Neuronal stem cell (in vitro differentiated cells): ENCODE measurements around the gene EPHA2.

Experiments used
- DNase-seq: peaks from one replicate; pipeline ENCODE4 v3.0.0-alpha.2; 2013; ENCODE audit warnings: low spot score
- H2AFZ ChIP-seq: one replicate; pipeline ENCODE4 v1.6.1; 2013; ENCODE audit warnings: mild to moderate bottlenecking, low read length, inconsistent platforms
- H2AK5ac ChIP-seq: 2 replicates; pipeline ENCODE4 v1.6.1; 2013; ENCODE audit warnings: low read depth, mild to moderate bottlenecking, inconsistent platforms, low read length, moderate library complexity, mixed read lengths
- H2BK120ac ChIP-seq: 2 replicates; pipeline ENCODE4 v1.6.1; 2013; ENCODE audit warnings: low read depth, mild to moderate bottlenecking, inconsistent platforms, low read length, moderate library complexity, mixed read lengths
- H2BK12ac ChIP-seq: one replicate; pipeline ENCODE4 v1.6.1; 2013; ENCODE audit warnings: low read length, inconsistent platforms
- H2BK15ac ChIP-seq: 2 replicates; pipeline ENCODE4 v1.6.1; 2013; ENCODE audit warnings: mild to moderate bottlenecking, low read length, inconsistent platforms, mixed read lengths
- H2BK5ac ChIP-seq: one replicate; pipeline ENCODE4 v1.6.1; 2013; ENCODE audit warnings: inconsistent platforms, mild to moderate bottlenecking, low read length, moderate library complexity
- H3K14ac ChIP-seq: one replicate; pipeline ENCODE4 v1.6.1; 2013; ENCODE audit warnings: low read length, inconsistent platforms
- H3K18ac ChIP-seq: 2 replicates; pipeline ENCODE4 v1.6.1; 2013; ENCODE audit warnings: low read length, inconsistent platforms
- H3K23ac ChIP-seq: 2 replicates; pipeline ENCODE4 v1.6.1; 2013; ENCODE audit warnings: low read depth, mild to moderate bottlenecking, mixed read lengths, low read length, inconsistent platforms; ENCODE audit not compliant: poor library complexity
- H3K27ac ChIP-seq: replicated peaks from 3 replicates; pipeline ENCODE4 v1.5.1; 2013; ENCODE audit warnings: low read length, inconsistent platforms
- H3K27me3 ChIP-seq, 3 experiments: 2 replicates each; pipeline ENCODE4 v1.6.1; 2013; ENCODE audit warnings: low read length in 3 of 3, mild to moderate bottlenecking in 2 of 3, inconsistent platforms in 1 of 3, low read depth in 1 of 3, mixed read lengths in 1 of 3, moderate library complexity in 1 of 3; ENCODE audit not compliant: control insufficient read depth in 3 of 3, insufficient read depth in 3 of 3
- H3K36me3 ChIP-seq, 2 donors: replicated peaks in 1 of 2; 2 replicates each; pipeline ENCODE4 v1.6.1; 2013; ENCODE audit warnings: low read length in 2 of 2; ENCODE audit not compliant: control insufficient read depth in 2 of 2, insufficient read depth in 2 of 2
- H3K4ac ChIP-seq: 2 replicates; pipeline ENCODE4 v1.6.1; 2013; ENCODE audit warnings: inconsistent platforms, mild to moderate bottlenecking, low read length, moderate library complexity
- H3K4me1 ChIP-seq, 2 donors: 1 replicate in 1 of 2; 2 replicates in 1 of 2; pipeline ENCODE4 v1.6.1; 2013; ENCODE audit warnings: low read length in 2 of 2, low read depth in 1 of 2; ENCODE audit not compliant: control insufficient read depth in 2 of 2, insufficient read depth in 1 of 2
- H3K4me2 ChIP-seq: one replicate; pipeline ENCODE4 v1.6.1; 2013; ENCODE audit warnings: mild to moderate bottlenecking, low read length, inconsistent platforms; ENCODE audit not compliant: insufficient read depth, poor library complexity, severe bottlenecking
- H3K4me3 ChIP-seq, 2 donors: 2 replicates each; pipeline ENCODE4 v1.5.1; 2013; ENCODE audit warnings: low read length in 2 of 2, mild to moderate bottlenecking in 2 of 2, inconsistent platforms in 1 of 2, moderate library complexity in 1 of 2
- H3K79me1 ChIP-seq: one replicate; pipeline ENCODE4 v1.6.1; 2013; ENCODE audit warnings: low read depth, mild to moderate bottlenecking, inconsistent platforms, low read length, moderate library complexity
- H3K9ac ChIP-seq: one replicate; pipeline ENCODE4 v1.6.1; 2013; ENCODE audit warnings: mild to moderate bottlenecking, low read depth, low read length, inconsistent platforms; ENCODE audit not compliant: poor library complexity
- H3K9me3 ChIP-seq, 2 donors: replicated peaks in 1 of 2; 2 replicates each; pipeline versions ENCODE3 to v1.6.1; 2013; ENCODE audit warnings: low read length in 2 of 2, mild to moderate bottlenecking in 2 of 2, inconsistent platforms in 1 of 2, low read depth in 1 of 2, mixed read lengths in 1 of 2, moderate library complexity in 1 of 2; ENCODE audit not compliant: control insufficient read depth in 2 of 2, insufficient read depth in 1 of 2
- H4K8ac ChIP-seq: one replicate; pipeline ENCODE4 v1.6.1; 2013; ENCODE audit warnings: low read depth, mild to moderate bottlenecking, inconsistent platforms, low read length, moderate library complexity
- H4K91ac ChIP-seq: one replicate; pipeline ENCODE4 v1.6.1; 2013; ENCODE audit warnings: low read length, low read depth, mild to moderate bottlenecking, inconsistent platforms; ENCODE audit not compliant: poor library complexity
- WGBS, 2 donors: extraction: QIAGEN DNeasy Blood & Tissue Kit; methylation state at CpG; one replicate each; pipeline ENCODE4 v1.1.7; 2013; ENCODE audit warnings: missing lambda C conversion rate in 2 of 2, mixed read lengths in 1 of 2; ENCODE audit not compliant: insufficient read length in 2 of 2, insufficient replicate concordance in 1 of 2; ENCODE audit errors: extremely low coverage in 2 of 2; 5-methylcytosine and 5-hydroxymethylcytosine counted together

EPHA2 gene

GRCh38 chr1:16153999-16154673, 1.7 kb downstream of the EPHA2 start:
- H3K14ac ChIP-seq, result no peak overlapping the region
- no peak for DNase-seq
- WGBS, 2 donors, result no CpG with 5 or more reads among the region's 17 CpGs
- peak overlapping the region; percentile 22 for H3K18ac ChIP-seq
- H3K79me1 ChIP-seq, result peaks cover 19% of the 10 kb centered on the region
- peaks cover 42 to 46% of the 10 kb centered on the region in 2 donors for H3K4me1 ChIP-seq
- peak overlapping the region; percentile 74 to 97 for H3K4me3 ChIP-seq
- H2BK120ac ChIP-seq, result no peak overlapping the region
- H3K36me3 ChIP-seq, result peaks cover 20 to 22% of the 10 kb centered on the region in 2 donors
- H3K27ac ChIP-seq, result peak overlapping the region; percentile 80
- H2BK15ac ChIP-seq, result no peak overlapping the region
- H3K9me3 ChIP-seq, result peaks cover 0 to 2% of the 10 kb centered on the region in 2 donors
- peak overlapping the region; percentile 95 for H2AFZ ChIP-seq
- no peaks in the 10 kb centered on the region for H3K27me3 ChIP-seq
- H3K9ac ChIP-seq, result peak overlapping the region; percentile 78
- H3K4me2 ChIP-seq, result peak overlapping the region; percentile 92
- H4K91ac ChIP-seq, result no peak overlapping the region
- peak overlapping the region; percentile 85 for H2AK5ac ChIP-seq
- H3K4ac ChIP-seq, result no peak overlapping the region
- no peak overlapping the region for H2BK12ac ChIP-seq
- H3K23ac ChIP-seq, result no peak overlapping the region
- H2BK5ac ChIP-seq, result peak overlapping the region; percentile 96
- no peak overlapping the region for H4K8ac ChIP-seq

GRCh38 chr1:16153096-16153998, 2.5 kb downstream of the EPHA2 start:
- H3K23ac ChIP-seq, result no peak overlapping the region
- H2BK15ac ChIP-seq, result peak overlapping the region; percentile 62
- peaks cover 42 to 44% of the 10 kb centered on the region in 2 donors for H3K4me1 ChIP-seq
- DNase-seq, result no peak
- no CpG with 5 or more reads among the region's 13 CpGs for WGBS, 2 donors
- H3K27me3 ChIP-seq, result no peaks in the 10 kb centered on the region
- H4K8ac ChIP-seq, result no peak overlapping the region
- H4K91ac ChIP-seq, result no peak overlapping the region
- H3K4me3 ChIP-seq, result peak overlapping the region; percentile 74 to 97
- H3K18ac ChIP-seq, result peak overlapping the region; percentile 88
- H3K9ac ChIP-seq, result peak overlapping the region; percentile 78
- H3K79me1 ChIP-seq, result peaks cover 21% of the 10 kb centered on the region
- H3K4ac ChIP-seq, result no peak overlapping the region
- peak overlapping the region; percentile 80 for H3K27ac ChIP-seq
- H3K4me2 ChIP-seq, result peak overlapping the region; percentile 92
- peaks cover 28 to 30% of the 10 kb centered on the region in 2 donors for H3K36me3 ChIP-seq
- H3K9me3 ChIP-seq, result peaks cover 0 to 2% of the 10 kb centered on the region in 2 donors
- peak overlapping the region; percentile 85 for H2AK5ac ChIP-seq
- peak overlapping the region; percentile 96 for H2BK5ac ChIP-seq
- no peak overlapping the region for H2BK120ac ChIP-seq
- no peak overlapping the region for H2AFZ ChIP-seq
- no peak overlapping the region for H3K14ac ChIP-seq
- peak overlapping the region; percentile 4 for H2BK12ac ChIP-seq

- Histone ChIP-seq H3K4me3 (peak overlapping the region in 1 of 2 donors; percentile 97), H3K36me3 (peaks cover 34 to 38% of the 10 kb centered on the region in 2 donors), H3K27ac (peak overlapping the region; percentile 80), H2BK5ac (peak overlapping the region; percentile 84), H3K23ac (no peak overlapping the region), H2BK120ac (peak overlapping the region; percentile 10), H3K18ac (peak overlapping the region; percentile 88), H3K9me3 (no peaks in the 10 kb centered on the region), H4K8ac (no peak overlapping the region), H2AFZ (no peak overlapping the region), H4K91ac (peak overlapping the region; percentile 22), H3K4ac (peak overlapping the region; percentile 12), H3K27me3 (no peaks in the 10 kb centered on the region), H2AK5ac (peak overlapping the region; percentile 22), H2BK12ac (no peak overlapping the region), H3K9ac (no peak overlapping the region), H2BK15ac (peak overlapping the region; percentile 1), H3K79me1 (peaks cover 23% of the 10 kb centered on the region), H3K4me1 (peaks cover 42% of the 10 kb centered on the region in 2 donors), H3K14ac (no peak overlapping the region), H3K4me2 (peak overlapping the region; percentile 92)
- no peak for DNase-seq
- no CpG with 5 or more reads among the region's 16 CpGs for WGBS, 2 donors
Observed at GRCh38 chr1:16152481-16153087, 3.3 kb downstream of the EPHA2 start.
